HG02678 (cell line): ENCODE data around the gene AGAP1.

ENCODE experiments used
- ATAC-seq: cut with Tn5 transposase; IDR thresholded peaks from one replicate; pipeline ENCODE4 v1.9.1; 2021; ENCODE audit warnings: mild to moderate bottlenecking, moderate library complexity; ENCODE audit not compliant: unreplicated experiment

AGAP1 gene

GRCh38 chr2:235780401-235780800 lies 286.6 kb downstream of the AGAP1 start:
- no peak for ATAC-seq

- no peak for ATAC-seq
Measured at GRCh38 chr2:235781775-235782174, 287.9 kb downstream of the AGAP1 start.

GRCh38 chr2:235784788-235785187 lies 290.9 kb downstream of the AGAP1 start:
- no peak for ATAC-seq

GRCh38 chr2:235789552-235789951 lies 295.7 kb downstream of the AGAP1 start:
- ATAC-seq: no peak

- no peak for ATAC-seq
Measured at GRCh38 chr2:235793163-235793752, 299.4 kb downstream of the AGAP1 start.

GRCh38 chr2:235799281-235799680 lies 305.4 kb downstream of the AGAP1 start:
- no peak for ATAC-seq

- no peak for ATAC-seq
Measured at GRCh38 chr2:235802542-235802941, 308.7 kb downstream of the AGAP1 start.

- no peak for ATAC-seq
Measured at GRCh38 chr2:235803028-235803427, 309.2 kb downstream of the AGAP1 start.

GRCh38 chr2:235804676-235805075 lies 310.8 kb downstream of the AGAP1 start:
- ATAC-seq: no peak

- ATAC-seq: no peak
Measured at GRCh38 chr2:235806986-235807750, 313.3 kb downstream of the AGAP1 start.

GRCh38 chr2:235808366-235808765 lies 314.5 kb downstream of the AGAP1 start:
- ATAC-seq: no peak

- ATAC-seq: no peak
Measured at GRCh38 chr2:235810252-235810651, 316.4 kb downstream of the AGAP1 start.

- no peak for ATAC-seq
Measured at GRCh38 chr2:235810846-235811245, 317.0 kb downstream of the AGAP1 start.

- no peak for ATAC-seq
Measured at GRCh38 chr2:235811446-235812184, 317.8 kb downstream of the AGAP1 start.

GRCh38 chr2:235812185-235812665 lies 318.4 kb downstream of the AGAP1 start:
- no peak for ATAC-seq

- no peak for ATAC-seq
Measured at GRCh38 chr2:235813398-235813797, 319.6 kb downstream of the AGAP1 start.

- ATAC-seq: no peak
Measured at GRCh38 chr2:235820571-235820970, 326.7 kb downstream of the AGAP1 start.

- no peak for ATAC-seq
Measured at GRCh38 chr2:235824331-235824730, 330.5 kb downstream of the AGAP1 start.

- no peak for ATAC-seq
Measured at GRCh38 chr2:235825946-235826345, 332.1 kb downstream of the AGAP1 start.

GRCh38 chr2:235826826-235827225 lies 333.0 kb downstream of the AGAP1 start:
- ATAC-seq: no peak

- no peak for ATAC-seq
Measured at GRCh38 chr2:235827585-235827992, 333.7 kb downstream of the AGAP1 start.

- no peak for ATAC-seq
Measured at GRCh38 chr2:235829726-235830125, 335.9 kb downstream of the AGAP1 start.
